HEK293 (cell line): Measurements from ENCODE around the gene ARHGAP25.
A peak's percentile ranks its signal among the peaks of the same experiment; 100 is the strongest.

Experiments used
- CTCF ChIA-PET: fragments of 350-600 bp; formaldehyde crosslinking; extraction: SDS; loops from one replicate; lab custom pipeline; 2021; ENCODE audit warnings: antibody characterized with exemption; lab: Yijun Ruan, JAX
- POLR2A ChIA-PET: fragments of 300-600 bp; formaldehyde crosslinking; extraction: SDS; loops from one replicate; lab custom pipeline; 2020; ENCODE audit warnings: antibody characterized with exemption, inconsistent platforms; lab: Yijun Ruan, JAX
- H3K27ac ChIP-seq: fragments of 200-500 bp; sonication (Bioruptor generic); 2 replicates; pipeline ENCODE4 v1.5.1; 2014; ENCODE audit warnings: low read depth, low read length, control low read depth, inconsistent platforms; ENCODE audit errors: extremely low read depth
- H3K36me3 ChIP-seq, 2 experiments: fragments of 200-500 bp in 1 of 2; sonication (Bioruptor generic) in 1 of 2; 1 replicate in 1 of 2; 2 replicates in 1 of 2; pipeline ENCODE4 v1.5.1; 2014 to 2017; ENCODE audit warnings: inconsistent platforms in 2 of 2, low read length in 2 of 2; ENCODE audit not compliant: control insufficient read depth in 2 of 2, insufficient read depth in 1 of 2
- H3K4me1 ChIP-seq: fragments of 200-500 bp; sonication (Bioruptor generic); 2 replicates; pipeline ENCODE4 v1.5.1; 2014; ENCODE audit warnings: mild to moderate bottlenecking, low read length, inconsistent platforms; ENCODE audit not compliant: control insufficient read depth, insufficient read depth
- H3K4me3 ChIP-seq: 2 replicates; pipeline ENCODE4 v1.5.1; 2011; ENCODE audit warnings: low read depth, mild to moderate bottlenecking, control low read depth, low read length, moderate library complexity
- H3K9me3 ChIP-seq: fragments of 200-500 bp; sonication (Bioruptor generic); 2 replicates; pipeline ENCODE4 v1.5.1; 2014; ENCODE audit warnings: low read depth, low read length, inconsistent platforms; ENCODE audit not compliant: control insufficient read depth, insufficient read depth
- EGR2 ChIP-seq: fragments of 450-650 bp; formaldehyde crosslinking; IDR thresholded peaks from 2 replicates; pipeline ENCODE4 v1.5.1; 2016; ENCODE audit warnings: low read depth, missing biosample characterization, missing genetic modification characterization
- FEZF1 ChIP-seq: fragments of 450-650 bp; formaldehyde crosslinking; IDR thresholded peaks from 2 replicates; pipeline ENCODE4 v1.5.1; 2016; ENCODE audit warnings: missing biosample characterization, missing genetic modification characterization
- KLF16 ChIP-seq: fragments of 450-650 bp; formaldehyde crosslinking; IDR thresholded peaks from 2 replicates; pipeline ENCODE4 v1.5.1; 2017; ENCODE audit warnings: missing biosample characterization, missing genetic modification characterization
- MZF1 ChIP-seq: fragments of 450-650 bp; formaldehyde crosslinking; IDR thresholded peaks from 2 replicates; pipeline ENCODE4 v1.5.1; 2017; ENCODE audit warnings: missing biosample characterization, missing genetic modification characterization, borderline replicate concordance
- TRIM28 ChIP-seq: IDR thresholded peaks from 2 replicates; pipeline ENCODE4 v1.6.1; 2011; ENCODE audit warnings: low read length, control low read depth, borderline replicate concordance
- ZBTB21 ChIP-seq: fragments of 450-650 bp; formaldehyde crosslinking; IDR thresholded peaks from 2 replicates; pipeline ENCODE4 v1.5.1; 2017; ENCODE audit warnings: missing biosample characterization, missing genetic modification characterization
- ZFHX2 ChIP-seq: fragments of 450-650 bp; formaldehyde crosslinking; conservative IDR thresholded peaks from 2 replicates; pipeline ENCODE4 v1.5.1; 2016; ENCODE audit warnings: missing biosample characterization, missing genetic modification characterization
- ZFP69B ChIP-seq: fragments of 450-650 bp; formaldehyde crosslinking; IDR thresholded peaks from 2 replicates; pipeline ENCODE4 v1.5.1; 2016; ENCODE audit warnings: missing biosample characterization, missing genetic modification characterization
- ZNF16 ChIP-seq: fragments of 450-650 bp; formaldehyde crosslinking; IDR thresholded peaks from 2 replicates; pipeline ENCODE4 v1.5.1; 2016; ENCODE audit warnings: low read depth, missing biosample characterization, missing genetic modification characterization
- ZNF248 ChIP-seq: fragments of 450-650 bp; formaldehyde crosslinking; IDR thresholded peaks from 2 replicates; pipeline ENCODE4 v1.5.1; 2017; ENCODE audit warnings: missing biosample characterization, missing genetic modification characterization
- ZNF280C ChIP-seq: fragments of 450-650 bp; formaldehyde crosslinking; IDR thresholded peaks from 2 replicates; pipeline ENCODE4 v1.5.1; 2016; ENCODE audit warnings: missing biosample characterization, missing genetic modification characterization
- ZNF335 ChIP-seq: fragments of 450-650 bp; formaldehyde crosslinking; conservative IDR thresholded peaks from 2 replicates; pipeline ENCODE4 v1.5.1; 2016; ENCODE audit warnings: missing biosample characterization, missing genetic modification characterization
- ZNF354C ChIP-seq: fragments of 450-650 bp; formaldehyde crosslinking; IDR thresholded peaks from 2 replicates; pipeline ENCODE4 v1.5.1; 2016; ENCODE audit warnings: missing biosample characterization, missing genetic modification characterization, low read depth, borderline replicate concordance
- ZNF510 ChIP-seq: fragments of 450-650 bp; formaldehyde crosslinking; IDR thresholded peaks from 2 replicates; pipeline ENCODE4 v1.5.1; 2018; ENCODE audit warnings: mild to moderate bottlenecking, missing genetic modification characterization, missing biosample characterization; ENCODE audit not compliant: insufficient replicate concordance
- TF ChIP-seq, protein P1 (sequence below): fragments of 450-650 bp; IDR thresholded peaks from 2 replicates; pipeline ENCODE4 v1.5.1; 2018; ENCODE audit warnings: missing biosample characterization, mild to moderate bottlenecking, missing genetic modification characterization
- TF ChIP-seq, protein P2 (sequence below): fragments of 450-650 bp; formaldehyde crosslinking; IDR thresholded peaks from 2 replicates; pipeline ENCODE4 v1.5.1; 2017; ENCODE audit warnings: missing biosample characterization, missing genetic modification characterization

Gene ARHGAP25

DNA sequence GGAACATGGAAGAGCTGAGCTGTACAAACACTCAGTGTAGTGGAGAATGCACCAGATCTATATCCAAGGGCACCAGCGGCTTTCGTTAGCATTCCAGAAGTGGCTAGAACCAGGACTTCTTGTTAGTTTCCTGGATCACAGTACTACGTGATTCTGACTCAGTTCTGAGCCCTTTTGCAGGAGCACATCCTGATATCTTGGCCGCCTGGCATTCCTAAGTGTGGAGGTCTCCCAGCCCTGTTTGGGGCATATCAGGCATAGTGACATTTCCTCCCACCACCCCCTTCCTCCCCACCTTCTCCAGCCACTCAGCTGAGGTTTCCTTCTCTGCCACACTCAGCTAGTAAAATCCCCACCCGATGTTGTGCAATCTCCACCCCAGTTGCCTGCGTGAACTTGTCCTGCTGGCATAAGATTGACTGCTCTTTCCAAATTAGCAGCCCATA lies 73.2 kb downstream of the ARHGAP25 start:
- H3K36me3 ChIP-seq: no peaks in the 10 kb centered on the region

GRCh38 chr2:68809324-68810240 lies 75.0 kb downstream of the ARHGAP25 start:
- no peak overlapping the region for H3K4me3 ChIP-seq
- no peaks in the 10 kb centered on the region for H3K4me1 ChIP-seq
- CTCF ChIA-PET: interaction anchor here (0.6 to 1.6 kb wide), 4 partner anchors 24 to 58 kb away, joined by 3 to 7 read pairs (median 4); no protein-coding TSS in a partner anchor
- POLR2A ChIA-PET: no interaction called here
- TF ChIP-seq ZFHX2 (tag by site-specific recombination) (peak; percentile 64), EGR2 (tag by site-specific recombination) (0 out of 2 replicates have a peak, but pooled peaks have one; percentile 11), ZBTB21 (tag by site-specific recombination) (no peak)
- TF ChIP-seq, protein P1, sequence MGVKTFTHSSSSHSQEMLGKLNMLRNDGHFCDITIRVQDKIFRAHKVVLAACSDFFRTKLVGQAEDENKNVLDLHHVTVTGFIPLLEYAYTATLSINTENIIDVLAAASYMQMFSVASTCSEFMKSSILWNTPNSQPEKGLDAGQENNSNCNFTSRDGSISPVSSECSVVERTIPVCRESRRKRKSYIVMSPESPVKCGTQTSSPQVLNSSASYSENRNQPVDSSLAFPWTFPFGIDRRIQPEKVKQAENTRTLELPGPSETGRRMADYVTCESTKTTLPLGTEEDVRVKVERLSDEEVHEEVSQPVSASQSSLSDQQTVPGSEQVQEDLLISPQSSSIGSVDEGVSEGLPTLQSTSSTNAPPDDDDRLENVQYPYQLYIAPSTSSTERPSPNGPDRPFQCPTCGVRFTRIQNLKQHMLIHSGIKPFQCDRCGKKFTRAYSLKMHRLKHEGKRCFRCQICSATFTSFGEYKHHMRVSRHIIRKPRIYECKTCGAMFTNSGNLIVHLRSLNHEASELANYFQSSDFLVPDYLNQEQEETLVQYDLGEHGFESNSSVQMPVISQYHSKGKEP (tag by site-specific recombination): no peak
- H3K36me3 ChIP-seq: no peaks in the 10 kb centered on the region
- H3K9me3 ChIP-seq: no peaks in the 10 kb centered on the region
- no peak overlapping the region for H3K27ac ChIP-seq

More for the DNA sequence above, 73.2 kb downstream of the ARHGAP25 start:
- H3K27ac ChIP-seq: no peak overlapping the region
- no peaks in the 10 kb centered on the region for H3K9me3 ChIP-seq
- no peak overlapping the region for H3K4me3 ChIP-seq
- peak; percentile 47; the same call in 1 of the 2 replicates for TF ChIP-seq FEZF1 (tag by site-specific recombination)
- TF ChIP-seq ZNF16 (tag by site-specific recombination): no peak
- no peak for TF ChIP-seq ZNF335
- no peak for TF ChIP-seq TRIM28
- TF ChIP-seq, protein P2, sequence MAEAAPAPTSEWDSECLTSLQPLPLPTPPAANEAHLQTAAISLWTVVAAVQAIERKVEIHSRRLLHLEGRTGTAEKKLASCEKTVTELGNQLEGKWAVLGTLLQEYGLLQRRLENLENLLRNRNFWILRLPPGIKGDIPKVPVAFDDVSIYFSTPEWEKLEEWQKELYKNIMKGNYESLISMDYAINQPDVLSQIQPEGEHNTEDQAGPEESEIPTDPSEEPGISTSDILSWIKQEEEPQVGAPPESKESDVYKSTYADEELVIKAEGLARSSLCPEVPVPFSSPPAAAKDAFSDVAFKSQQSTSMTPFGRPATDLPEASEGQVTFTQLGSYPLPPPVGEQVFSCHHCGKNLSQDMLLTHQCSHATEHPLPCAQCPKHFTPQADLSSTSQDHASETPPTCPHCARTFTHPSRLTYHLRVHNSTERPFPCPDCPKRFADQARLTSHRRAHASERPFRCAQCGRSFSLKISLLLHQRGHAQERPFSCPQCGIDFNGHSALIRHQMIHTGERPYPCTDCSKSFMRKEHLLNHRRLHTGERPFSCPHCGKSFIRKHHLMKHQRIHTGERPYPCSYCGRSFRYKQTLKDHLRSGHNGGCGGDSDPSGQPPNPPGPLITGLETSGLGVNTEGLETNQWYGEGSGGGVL (tag by site-specific recombination): peak; percentile 48; the same call in 1 of the 2 replicates
- no peak for TF ChIP-seq KLF16 (tag by site-specific recombination)
- TF ChIP-seq ZFP69B (tag by site-specific recombination): no peak
- TF ChIP-seq ZNF280C (tag by site-specific recombination): no peak
- TF ChIP-seq MZF1 (tag by site-specific recombination): 0 out of 2 replicates have a peak, but pooled peaks have one; percentile 30
- TF ChIP-seq ZNF248 (tag by site-specific recombination): no peak
- no peak for TF ChIP-seq ZNF510 (tag by site-specific recombination)
- TF ChIP-seq ZNF354C (tag by site-specific recombination): no peak
- no peaks in the 10 kb centered on the region for H3K4me1 ChIP-seq
- POLR2A ChIA-PET: interaction anchor here (0.7 kb wide), 1 partner anchor 128 kb away, joined by 6 read pairs; no protein-coding TSS in a partner anchor
- CTCF ChIA-PET: no interaction called here
